Measurements from ENCODE around the gene FRAT1. TPM values are rescaled to one million over a fixed set of nuclear protein-coding genes. Genes with fewer than 3 reads are reported as not detected.

Gene FRAT1
- total and polyA plus RNA-seq, 7 donors: 0.61 to 3.9 (median 2.0) TPM

DNA sequence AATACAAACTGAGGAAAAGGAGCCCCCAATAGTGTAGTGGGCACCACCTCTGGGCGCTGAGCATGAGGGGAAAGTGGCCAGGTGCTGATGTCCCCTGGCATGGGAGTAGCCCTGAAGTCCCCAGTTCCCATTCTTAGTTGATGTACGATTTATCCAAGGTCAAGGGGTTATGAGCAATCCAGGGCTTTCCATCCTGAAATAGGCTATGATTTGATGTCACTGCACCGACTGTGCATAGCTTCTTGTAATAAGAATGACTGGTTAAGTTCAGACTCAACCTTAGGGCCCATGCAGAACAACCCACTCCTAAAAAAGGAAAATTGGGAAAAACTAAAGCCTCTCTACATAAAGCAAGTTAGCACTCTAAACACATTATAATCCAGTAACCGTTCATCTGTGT lies 4.4 kb downstream of the FRAT1 start:
- DNase-seq (no peak), ATAC-seq (no peak)
- TF ChIP-seq, protein P1, sequence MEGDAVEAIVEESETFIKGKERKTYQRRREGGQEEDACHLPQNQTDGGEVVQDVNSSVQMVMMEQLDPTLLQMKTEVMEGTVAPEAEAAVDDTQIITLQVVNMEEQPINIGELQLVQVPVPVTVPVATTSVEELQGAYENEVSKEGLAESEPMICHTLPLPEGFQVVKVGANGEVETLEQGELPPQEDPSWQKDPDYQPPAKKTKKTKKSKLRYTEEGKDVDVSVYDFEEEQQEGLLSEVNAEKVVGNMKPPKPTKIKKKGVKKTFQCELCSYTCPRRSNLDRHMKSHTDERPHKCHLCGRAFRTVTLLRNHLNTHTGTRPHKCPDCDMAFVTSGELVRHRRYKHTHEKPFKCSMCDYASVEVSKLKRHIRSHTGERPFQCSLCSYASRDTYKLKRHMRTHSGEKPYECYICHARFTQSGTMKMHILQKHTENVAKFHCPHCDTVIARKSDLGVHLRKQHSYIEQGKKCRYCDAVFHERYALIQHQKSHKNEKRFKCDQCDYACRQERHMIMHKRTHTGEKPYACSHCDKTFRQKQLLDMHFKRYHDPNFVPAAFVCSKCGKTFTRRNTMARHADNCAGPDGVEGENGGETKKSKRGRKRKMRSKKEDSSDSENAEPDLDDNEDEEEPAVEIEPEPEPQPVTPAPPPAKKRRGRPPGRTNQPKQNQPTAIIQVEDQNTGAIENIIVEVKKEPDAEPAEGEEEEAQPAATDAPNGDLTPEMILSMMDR (IDR thresholded peaks at IDR 0.05): no peak
- Histone ChIP-seq H3K27me3 (ENCODE audit: insufficient read depth in 3 of 3, low read length in 2 of 3) (no peaks in the 10 kb centered on the region), H3K9me3 (no peaks in the 10 kb centered on the region), H3K4me3 (no peak overlapping the region), H3K27ac (no peak overlapping the region), H3K4me1 (peaks cover 9% of the 10 kb centered on the region), H3K36me3 (ENCODE audit: insufficient read depth in 1 of 2, low read depth in 1 of 2) (no peaks in the 10 kb centered on the region)
- 86 to 87% (median 86%) methylated on average over 4 of the region's 4 CpGs for WGBS, 3 donors
- intact Hi-C loops (cut with DNase I): no loop called here

DNA sequence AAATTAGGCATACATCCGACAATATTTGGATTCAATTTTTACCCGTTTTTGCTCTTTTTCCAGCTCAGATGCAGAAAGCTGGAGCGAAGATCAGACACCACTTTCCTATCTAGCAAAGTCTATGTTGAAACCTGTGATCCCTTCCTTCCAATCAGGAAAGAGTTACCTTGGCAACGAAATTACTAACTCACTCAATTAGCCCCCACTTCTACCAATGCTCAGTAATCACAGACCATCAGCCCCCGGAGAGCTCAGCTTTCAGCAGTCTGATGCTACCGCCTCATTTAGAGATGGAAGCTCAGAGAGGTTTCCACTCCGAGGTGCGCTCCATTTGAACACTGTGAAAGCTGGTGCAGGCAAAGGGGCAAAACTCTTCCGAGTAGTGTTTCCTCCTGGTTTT lies 6.7 kb downstream of the FRAT1 start:
- Histone ChIP-seq H3K27ac (no peak overlapping the region), H3K4me1 (peaks cover 6% of the 10 kb centered on the region), H3K4me3 (no peak overlapping the region), H3K9me3 (no peaks in the 10 kb centered on the region), H3K36me3 (ENCODE audit: insufficient read depth in 1 of 2, low read depth in 1 of 2) (peaks cover 3 to 9% of the 10 kb centered on the region in 2 donors), H3K27me3 (ENCODE audit: insufficient read depth in 3 of 3, low read length in 2 of 3) (no peaks in the 10 kb centered on the region)
- WGBS, 3 donors: 83 to 86% (median 85%) methylated on average over 9 of the region's 9 CpGs
- DNase-seq (no peak), ATAC-seq (no peak)
- TF ChIP-seq, protein P1 (IDR thresholded peaks at IDR 0.05): no peak
- intact Hi-C loops (cut with DNase I): no loop called here

DNA sequence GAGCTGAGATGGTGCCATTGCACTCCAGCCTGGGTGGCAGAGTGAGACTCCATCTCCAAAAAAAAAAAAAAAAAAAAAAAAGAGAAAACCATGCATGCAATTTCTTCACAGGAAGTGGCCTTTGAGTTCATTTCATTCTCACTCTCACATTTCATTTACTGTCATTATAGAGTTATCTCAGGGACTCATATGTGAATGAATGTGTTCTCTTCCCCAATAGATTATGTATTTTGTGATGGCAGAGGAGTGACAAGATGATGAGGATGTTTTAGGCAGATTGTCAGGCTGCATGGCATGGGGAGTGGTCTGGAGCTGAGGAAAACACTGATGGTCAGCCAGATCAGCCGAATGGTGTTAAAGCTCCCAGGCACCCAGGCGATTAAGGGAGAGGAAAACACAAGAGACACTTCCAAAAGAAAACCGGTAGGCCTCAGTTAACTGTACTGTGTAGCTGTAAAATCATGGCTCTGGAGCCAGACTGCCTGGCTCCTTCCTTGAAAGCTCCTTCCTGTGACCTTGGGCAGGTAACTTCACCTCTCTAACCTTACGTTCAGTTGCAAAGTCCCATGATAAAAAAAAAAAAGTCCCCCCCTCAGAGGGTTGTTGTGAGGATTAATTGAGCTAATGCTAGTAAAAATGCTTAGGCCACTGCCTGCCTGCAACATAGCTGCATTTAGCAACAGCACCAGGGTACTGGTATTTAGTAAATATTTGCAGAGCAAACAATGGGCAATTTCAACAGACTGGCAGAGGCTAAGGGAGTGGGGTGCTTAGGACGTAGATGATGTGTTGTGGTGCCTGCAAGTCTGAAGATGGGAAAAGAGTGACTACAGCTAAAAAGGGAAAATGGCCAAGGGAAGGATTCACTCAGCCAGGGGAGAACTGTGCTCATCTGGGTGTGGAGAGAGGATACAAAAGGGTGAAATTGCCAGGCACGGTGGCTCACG lies 8.6 kb downstream of the FRAT1 start:
- H3K4me1 ChIP-seq: peaks cover 16% of the 10 kb centered on the region
- H3K36me3 ChIP-seq (ENCODE audit: insufficient read depth in 1 of 2, low read depth in 1 of 2): peaks cover 3 to 9% of the 10 kb centered on the region in 2 donors
- ATAC-seq: no peak
- no peak for DNase-seq
- no peaks in the 10 kb centered on the region for H3K27me3 ChIP-seq (ENCODE audit: insufficient read depth in 3 of 3, low read length in 2 of 3)
- TF ChIP-seq, protein P1 (IDR thresholded peaks at IDR 0.05): no peak
- H3K27ac ChIP-seq: no peak overlapping the region
- intact Hi-C loops (cut with DNase I): no loop called here
- H3K9me3 ChIP-seq: no peaks in the 10 kb centered on the region
- H3K4me3 ChIP-seq: no peak overlapping the region
- WGBS, 3 donors: 79 to 88% (median 82%) methylated on average over 7 of the region's 7 CpGs

DNA sequence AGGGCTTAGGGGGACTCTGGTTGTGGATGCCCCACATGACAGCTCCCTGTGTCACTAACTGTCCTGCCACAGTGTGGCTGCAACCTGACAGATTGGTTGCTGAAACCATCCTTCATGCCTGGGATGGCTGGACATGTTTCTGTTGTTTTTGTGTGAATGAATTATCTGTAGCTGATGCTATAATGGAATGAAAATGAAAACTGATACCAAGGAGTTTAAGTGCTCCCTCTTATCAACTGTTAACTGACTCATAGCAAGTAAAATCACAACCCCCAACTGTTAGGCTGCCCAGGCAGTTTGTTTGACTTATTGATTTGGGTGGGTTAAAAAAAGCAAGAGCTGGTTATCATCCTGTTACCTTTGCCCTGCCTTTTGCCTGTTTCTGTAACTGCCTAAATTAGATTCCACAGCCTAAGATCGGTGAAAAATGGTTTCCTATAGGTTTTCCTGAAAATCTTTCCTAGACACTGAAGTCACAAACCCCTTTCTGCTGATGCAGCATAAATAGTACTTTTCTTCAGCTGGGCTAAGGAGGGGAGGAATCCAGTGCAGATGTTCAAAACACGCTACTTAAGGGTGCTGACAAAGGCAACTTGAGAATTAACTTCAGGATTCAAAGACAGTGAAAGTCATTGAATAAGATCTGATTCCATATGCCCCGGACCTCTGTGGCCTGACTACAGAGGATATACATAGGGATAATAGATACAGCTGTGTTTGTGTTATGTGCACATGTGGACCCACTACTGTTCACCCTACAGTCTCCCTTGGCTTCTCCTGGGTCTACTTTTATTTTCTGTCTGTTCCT lies 9.8 kb downstream of the FRAT1 start:
- ATAC-seq (no peak), DNase-seq (no peak)
- Histone ChIP-seq H3K4me1 (peaks cover 16% of the 10 kb centered on the region), H3K27me3 (ENCODE audit: insufficient read depth in 3 of 3, low read length in 2 of 3) (no peaks in the 10 kb centered on the region), H3K27ac (no peak overlapping the region), H3K36me3 (ENCODE audit: insufficient read depth in 1 of 2, low read depth in 1 of 2) (peaks cover 3 to 9% of the 10 kb centered on the region in 2 donors), H3K4me3 (no peak overlapping the region), H3K9me3 (no peaks in the 10 kb centered on the region)
- TF ChIP-seq, protein P1 (IDR thresholded peaks at IDR 0.05): no peak
- WGBS, 3 donors: 71 to 78% (median 77%) methylated on average over 3 of the region's 3 CpGs
- intact Hi-C loops (cut with DNase I): no loop called here

All from psoas muscle (tissue), 8 donors.